ENCODE measurements around the gene KRTAP5-1.
A peak's percentile ranks its signal among the peaks of the same experiment; 100 is the strongest.

The KRTAP5-1 gene

GRCh38 chr11:1560649-1561251, 24.3 kb downstream of the KRTAP5-1 start:
- DNase-seq (ENCODE audit: low read depth): no peak

- DNase-seq (ENCODE audit: low read depth): no peak
These were observed 25.0 kb downstream of the KRTAP5-1 start for GRCh38 chr11:1560002-1560648.

GRCh38 chr11:1559111-1559951, 25.8 kb downstream of the KRTAP5-1 start:
- no peak for DNase-seq (ENCODE audit: low read depth)

- DNase-seq (ENCODE audit: low read depth): no peak
These were observed 26.3 kb downstream of the KRTAP5-1 start for GRCh38 chr11:1558775-1559110.

- no peak for DNase-seq (ENCODE audit: low read depth)
These were observed 26.9 kb downstream of the KRTAP5-1 start for GRCh38 chr11:1557904-1558774.

- DNase-seq (ENCODE audit: low read depth): no peak
These were observed 27.8 kb downstream of the KRTAP5-1 start for GRCh38 chr11:1557051-1557884.

- DNase-seq (ENCODE audit: low read depth): no peak
These were observed 28.7 kb downstream of the KRTAP5-1 start for GRCh38 chr11:1556278-1556902.

GRCh38 chr11:1555713-1556153, 29.4 kb downstream of the KRTAP5-1 start:
- DNase-seq (ENCODE audit: low read depth): no peak

- no peak for DNase-seq (ENCODE audit: low read depth)
These were observed 29.9 kb downstream of the KRTAP5-1 start for GRCh38 chr11:1554981-1555712.

- DNase-seq (ENCODE audit: low read depth): no peak
These were observed 31.1 kb downstream of the KRTAP5-1 start for GRCh38 chr11:1553808-1554594.

GRCh38 chr11:1549338-1550330, 35.4 kb downstream of the KRTAP5-1 start:
- no peak for DNase-seq (ENCODE audit: low read depth)

- no peak for DNase-seq (ENCODE audit: low read depth)
These were observed 36.6 kb downstream of the KRTAP5-1 start for GRCh38 chr11:1548221-1549070.

- no peak for DNase-seq (ENCODE audit: low read depth)
These were observed 37.5 kb downstream of the KRTAP5-1 start for GRCh38 chr11:1547467-1548098.

- peak; percentile 34 for DNase-seq (ENCODE audit: low read depth)
These were observed 38.3 kb downstream of the KRTAP5-1 start for GRCh38 chr11:1546536-1547466.

GRCh38 chr11:1546077-1546535, 39.0 kb downstream of the KRTAP5-1 start:
- DNase-seq (ENCODE audit: low read depth): no peak

All from stimulated activated CD8-positive, alpha-beta memory T cell treated with anti-CD3 and anti-CD28 coated beads, Interleukin-12 subunit alpha, Interleukin-12 subunit beta, amount 100 ng/mL, for 4 hours (primary cell).